HepG2 (cell line): ENCODE results near the gene MRPL38. TPM values are rescaled to one million over a fixed set of nuclear protein-coding genes. Genes with fewer than 3 reads are reported as not detected.

Experiments
- CENPT ChIP-seq: sonication (generic); formaldehyde crosslinking; IDR thresholded peaks from 2 replicates; pipeline ENCODE4 v1.8.0; 2022; ENCODE audit warnings: low read depth, mild to moderate bottlenecking, moderate library complexity, missing genetic modification reagents
- ELF1 ChIP-seq: sonication (generic); formaldehyde crosslinking; IDR thresholded peaks from 2 replicates; pipeline ENCODE4 v1.4.0; 2020; ENCODE audit warnings: missing genetic modification reagents
- FOXA1 ChIP-seq, 2 experiments: fragments of 450-650 bp in 1 of 2; sonication (generic) in 1 of 2; formaldehyde crosslinking in 1 of 2; IDR thresholded peaks; 2 replicates each; pipeline versions ENCODE4 v1.4.0 to v1.6.1; 2016 to 2020; ENCODE audit warnings: missing genetic modification reagents in 1 of 2
- FUBP1 ChIP-seq: sonication (generic); formaldehyde crosslinking; IDR thresholded peaks from 2 replicates; pipeline ENCODE4 v1.5.1; 2020; ENCODE audit warnings: missing genetic modification reagents, mild to moderate bottlenecking, borderline replicate concordance
- HMGXB3 ChIP-seq: sonication (generic); formaldehyde crosslinking; IDR thresholded peaks from 2 replicates; pipeline ENCODE4 v1.4.0; 2020; ENCODE audit warnings: missing genetic modification reagents, borderline replicate concordance
- HNRNPH1 ChIP-seq: fragments of 200-400 bp; formaldehyde crosslinking; optimal IDR thresholded peaks from 2 replicates; pipeline ENCODE3; 2017; ENCODE audit warnings: mild to moderate bottlenecking, low read depth, low read length
- HOXA3 ChIP-seq: sonication (generic); formaldehyde crosslinking; IDR thresholded peaks from 2 replicates; pipeline ENCODE4 v1.5.0; 2020; ENCODE audit warnings: missing genetic modification reagents
- JUND ChIP-seq: sonication (generic); formaldehyde crosslinking; IDR thresholded peaks from 2 replicates; pipeline ENCODE4 v1.8.0; 2022; ENCODE audit warnings: mild to moderate bottlenecking, missing genetic modification reagents
- KDM5B ChIP-seq: sonication (generic); formaldehyde crosslinking; IDR thresholded peaks from 2 replicates; pipeline ENCODE4 v1.4.0; 2020; ENCODE audit warnings: missing genetic modification reagents, mild to moderate bottlenecking, borderline replicate concordance
- POLR2A ChIP-seq, 2 experiments: IDR thresholded peaks; 2 replicates each; pipeline ENCODE4 v1.6.1; 2011; ENCODE audit warnings: low read depth in 2 of 2, low read length in 2 of 2, mild to moderate bottlenecking in 1 of 2, moderate library complexity in 1 of 2; ENCODE audit not compliant: insufficient read depth in 1 of 2
- RORA ChIP-seq: sonication (generic); formaldehyde crosslinking; IDR thresholded peaks from 2 replicates; pipeline ENCODE4 v1.5.0; 2020; ENCODE audit warnings: mild to moderate bottlenecking, missing genetic modification reagents, moderate library complexity
- SALL2 ChIP-seq: sonication (generic); formaldehyde crosslinking; IDR thresholded peaks from 2 replicates; pipeline ENCODE4 v1.8.1; 2023; ENCODE audit warnings: mild to moderate bottlenecking, missing genetic modification reagents, inconsistent platforms
- ZBTB14 ChIP-seq: sonication (generic); formaldehyde crosslinking; IDR thresholded peaks from 2 replicates; pipeline ENCODE4 v1.4.0; 2020; ENCODE audit warnings: missing genetic modification reagents
- ZFAT ChIP-seq: sonication (generic); formaldehyde crosslinking; conservative IDR thresholded peaks from 2 replicates; pipeline ENCODE4 v1.8.1; 2023; ENCODE audit warnings: missing genetic modification reagents, inconsistent platforms
- ZFP36L1 ChIP-seq: sonication (generic); formaldehyde crosslinking; IDR thresholded peaks from 2 replicates; pipeline ENCODE4 v1.8.0; 2022; ENCODE audit warnings: mild to moderate bottlenecking, missing genetic modification reagents, moderate library complexity
- ZFY ChIP-seq: sonication (generic); formaldehyde crosslinking; IDR thresholded peaks from 2 replicates; pipeline ENCODE4 v1.4.0; 2020; ENCODE audit warnings: missing genetic modification reagents
- ZNF468 ChIP-seq: sonication (generic); formaldehyde crosslinking; IDR thresholded peaks from 2 replicates; pipeline ENCODE4 v1.8.0; 2022; ENCODE audit warnings: mild to moderate bottlenecking, moderate library complexity, missing genetic modification reagents
- ZNF567 ChIP-seq: sonication (generic); formaldehyde crosslinking; IDR thresholded peaks from 2 replicates; pipeline ENCODE4 v1.8.1; 2023; ENCODE audit warnings: mild to moderate bottlenecking, missing genetic modification reagents, borderline replicate concordance
- ZNF652 ChIP-seq: IDR thresholded peaks from 2 replicates; pipeline ENCODE4 v1.6.1; 2016; ENCODE audit warnings: low read depth, borderline replicate concordance
- ZNF800 ChIP-seq: sonication (generic); formaldehyde crosslinking; IDR thresholded peaks from 2 replicates; pipeline ENCODE4 v1.4.0; 2020; ENCODE audit warnings: missing genetic modification reagents
- polyA plus RNA-seq, 8 experiments: library from polyadenylated mRNA; depleted of rRNA in 3 of 8; stranded (reverse) in 7 of 8; unstranded in 1 of 8; fragments of >200 nt; fragmentation: Illumina TruSeq in 4 of 8; extraction: Trizol in 4 of 8; gene quantifications; 2 replicates each; pipeline versions ENCODE4 v1.2.1 to v1.2.3, GENCODE V29; 2011 to 2016; ENCODE audit warnings: low read depth in 4 of 8, missing spikeins in 1 of 8, mixed read lengths in 1 of 8; ENCODE audit not compliant: insufficient read depth in 1 of 8
- total RNA-seq, 5 experiments: library from RNA; depleted of rRNA; stranded (reverse); fragments of >200 nt; fragmentation: Illumina TruSeq; extraction: Trizol; gene quantifications; 2 replicates each; pipeline ENCODE4 v1.2.3, GENCODE V29; 2016; ENCODE audit warnings: low read depth in 1 of 5

MRPL38 gene
- total and polyA plus RNA-seq, 2 of the 13 experiments (the other 11 are each of a cell fraction or from before 2014, with no cell fraction given) = 83.7 to 125 TPM

GRCh38 chr17:75856062-75856756, 48.5 kb downstream of the MRPL38 start (continued):
- TF ChIP-seq FUBP1 (CRISPR knock-in tag) (no peak), ZFY (CRISPR knock-in tag) (no peak), ZNF652 (CRISPR knock-in tag) (0 out of 2 replicates have a peak, but pooled peaks have one; percentile 3), ZFAT (no peak), ZBTB14 (0 out of 2 replicates have a peak, but pooled peaks have one; percentile 2), HMGXB3 (CRISPR knock-in tag) (no peak; the same call in 1 of the 2 replicates), HOXA3 (CRISPR knock-in tag) (no peak; the same call in 1 of the 2 replicates), ZNF800 (CRISPR knock-in tag) (peak; percentile 63; the same call in 1 of the 2 replicates), CENPT (CRISPR knock-in tag) (peak; percentile 47; the same call in 1 of the 2 replicates), ZNF468 (CRISPR knock-in tag) (0 out of 2 replicates have a peak, but pooled peaks have one; percentile 6), FOXA1 (IDR thresholded peaks at IDR 0.05) (no peak), FOXA1 (CRISPR knock-in tag; IDR thresholded peaks at IDR 0.05) (no peak), ZNF567 (CRISPR knock-in tag) (no peak), JUND (CRISPR knock-in tag) (no peak), POLR2A (IDR thresholded peaks at IDR 0.05; ENCODE audit: insufficient read depth in 1 of 2, low read depth in 2 of 2, low read length in 2 of 2) (peak in 1 of 2 experiments; percentile 21; a peak in 1 of 4 replicates), RORA (CRISPR knock-in tag) (no peak), KDM5B (CRISPR knock-in tag) (no peak; the same call in 1 of the 2 replicates), ZFP36L1 (no peak), ELF1 (CRISPR knock-in tag) (no peak), HNRNPH1 (no peak), SALL2 (CRISPR knock-in tag) (0 out of 2 replicates have a peak, but pooled peaks have one; percentile 64)
